ENCODE data around the gene APOH. TPM values are rescaled to one million over a fixed set of nuclear protein-coding genes. Genes with fewer than 3 reads are reported as not detected.

Gene APOH
- total RNA-seq, 1 experiment from 2014 or later: 1.2 TPM

- no peak for DNase-seq (ENCODE audit: low read depth, low spot score)
- TF ChIP-seq TCF7L2 (IDR thresholded peaks at IDR 0.05; ENCODE audit: low read depth, low read length) (no peak), CTCF (IDR thresholded peaks at IDR 0.05) (no peak), POLR2AphosphoS5 (IDR thresholded peaks at IDR 0.05; ENCODE audit: low read depth, low read length) (no peak), SIN3A (IDR thresholded peaks at IDR 0.05; ENCODE audit: borderline replicate concordance, insufficient read depth, low read depth, low read length) (no peak)
- TF ChIP-seq, protein P1, sequence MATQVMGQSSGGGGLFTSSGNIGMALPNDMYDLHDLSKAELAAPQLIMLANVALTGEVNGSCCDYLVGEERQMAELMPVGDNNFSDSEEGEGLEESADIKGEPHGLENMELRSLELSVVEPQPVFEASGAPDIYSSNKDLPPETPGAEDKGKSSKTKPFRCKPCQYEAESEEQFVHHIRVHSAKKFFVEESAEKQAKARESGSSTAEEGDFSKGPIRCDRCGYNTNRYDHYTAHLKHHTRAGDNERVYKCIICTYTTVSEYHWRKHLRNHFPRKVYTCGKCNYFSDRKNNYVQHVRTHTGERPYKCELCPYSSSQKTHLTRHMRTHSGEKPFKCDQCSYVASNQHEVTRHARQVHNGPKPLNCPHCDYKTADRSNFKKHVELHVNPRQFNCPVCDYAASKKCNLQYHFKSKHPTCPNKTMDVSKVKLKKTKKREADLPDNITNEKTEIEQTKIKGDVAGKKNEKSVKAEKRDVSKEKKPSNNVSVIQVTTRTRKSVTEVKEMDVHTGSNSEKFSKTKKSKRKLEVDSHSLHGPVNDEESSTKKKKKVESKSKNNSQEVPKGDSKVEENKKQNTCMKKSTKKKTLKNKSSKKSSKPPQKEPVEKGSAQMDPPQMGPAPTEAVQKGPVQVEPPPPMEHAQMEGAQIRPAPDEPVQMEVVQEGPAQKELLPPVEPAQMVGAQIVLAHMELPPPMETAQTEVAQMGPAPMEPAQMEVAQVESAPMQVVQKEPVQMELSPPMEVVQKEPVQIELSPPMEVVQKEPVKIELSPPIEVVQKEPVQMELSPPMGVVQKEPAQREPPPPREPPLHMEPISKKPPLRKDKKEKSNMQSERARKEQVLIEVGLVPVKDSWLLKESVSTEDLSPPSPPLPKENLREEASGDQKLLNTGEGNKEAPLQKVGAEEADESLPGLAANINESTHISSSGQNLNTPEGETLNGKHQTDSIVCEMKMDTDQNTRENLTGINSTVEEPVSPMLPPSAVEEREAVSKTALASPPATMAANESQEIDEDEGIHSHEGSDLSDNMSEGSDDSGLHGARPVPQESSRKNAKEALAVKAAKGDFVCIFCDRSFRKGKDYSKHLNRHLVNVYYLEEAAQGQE (IDR thresholded peaks at IDR 0.05; ENCODE audit: insufficient read depth in 1 of 2, low read depth in 2 of 2, low read length in 1 of 2): no peak
- no peak for ATAC-seq
- no TSS peak for BruUV-seq (replicated peaks)
- POLR2A ChIA-PET: no interaction called here
- no peaks in the 10 kb centered on the region for H3K36me3 ChIP-seq (ENCODE audit: control insufficient read depth, insufficient read depth, low read length)
- no peak overlapping the region; the same call in 1 of the 2 replicates for H3K27ac ChIP-seq (ENCODE audit: low read length)
- peaks cover 8% of the 10 kb centered on the region; the same call in 1 of the 2 replicates for H3K9me3 ChIP-seq (ENCODE audit: control insufficient read depth, insufficient read depth, low read depth, low read length)
- intact Hi-C loops (cut with micrococcal nuclease; ENCODE audit: unreplicated experiment): no loop called here
- CTCF ChIA-PET: no interaction called here
- in situ Hi-C loops (cut with HindIII; ENCODE audit: low pct_unique_long_range_greater_than_20kb, low sequenced_read_pairs): no loop called here
- no peaks in the 10 kb centered on the region for H3K27me3 ChIP-seq (ENCODE audit: control insufficient read depth, insufficient read depth, low read length)
- H3K4me3 ChIP-seq (ENCODE audit: low read depth in 2 of 2, low read length in 2 of 2): no peak overlapping the region
- H3K4me1 ChIP-seq (ENCODE audit: control insufficient read depth, insufficient read depth, low read length): peaks cover 32% of the 10 kb centered on the region
Measured at GRCh38 chr17:66271512-66271911, 42.3 kb upstream of the APOH start.

DNA sequence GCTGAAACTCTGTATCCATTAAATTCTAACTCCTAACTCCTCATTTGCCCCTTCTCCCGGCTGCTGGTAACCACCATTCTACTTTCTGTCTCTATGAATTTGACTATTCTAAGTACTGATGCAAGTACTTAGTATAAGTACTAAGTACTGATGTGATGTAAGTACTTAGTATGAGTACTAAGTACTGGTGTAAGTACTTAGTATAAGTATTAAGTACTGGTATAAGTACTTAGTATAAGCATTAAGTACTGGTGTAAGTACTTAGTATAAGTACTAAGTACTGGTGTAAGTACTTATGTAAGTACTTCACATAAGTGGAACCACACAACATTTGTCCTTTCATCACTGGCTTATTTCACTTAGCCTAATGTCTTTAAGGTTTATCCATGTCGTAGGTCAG lies 40.9 kb upstream of the APOH start:
- Histone ChIP-seq H3K4me3 (ENCODE audit: low read depth in 2 of 2, low read length in 2 of 2) (no peak overlapping the region), H3K36me3 (ENCODE audit: control insufficient read depth, insufficient read depth, low read length) (no peaks in the 10 kb centered on the region), H3K4me1 (ENCODE audit: control insufficient read depth, insufficient read depth, low read length) (peaks cover 18% of the 10 kb centered on the region), H3K27me3 (ENCODE audit: control insufficient read depth, insufficient read depth, low read length) (no peaks in the 10 kb centered on the region), H3K27ac (ENCODE audit: low read length) (no peak overlapping the region), H3K9me3 (ENCODE audit: control insufficient read depth, insufficient read depth, low read depth, low read length) (peaks cover 8% of the 10 kb centered on the region; the same call in 1 of the 2 replicates)
- DNase-seq (ENCODE audit: low read depth, low spot score) (no peak), ATAC-seq (no peak)
- in situ Hi-C loops (cut with HindIII; ENCODE audit: low pct_unique_long_range_greater_than_20kb, low sequenced_read_pairs): no loop called here
- CTCF ChIA-PET: no interaction called here
- BruUV-seq (replicated peaks): no TSS peak
- TF ChIP-seq, protein P1 (IDR thresholded peaks at IDR 0.05; ENCODE audit: insufficient read depth in 1 of 2, low read depth in 2 of 2, low read length in 1 of 2): no peak
- no peak for TF ChIP-seq TCF7L2 (IDR thresholded peaks at IDR 0.05; ENCODE audit: low read depth, low read length)
- no peak for TF ChIP-seq SIN3A (IDR thresholded peaks at IDR 0.05; ENCODE audit: borderline replicate concordance, insufficient read depth, low read depth, low read length)
- no peak for TF ChIP-seq POLR2AphosphoS5 (IDR thresholded peaks at IDR 0.05; ENCODE audit: low read depth, low read length)
- TF ChIP-seq CTCF (IDR thresholded peaks at IDR 0.05): no peak
- intact Hi-C loops (cut with micrococcal nuclease; ENCODE audit: unreplicated experiment): no loop called here
- POLR2A ChIA-PET: no interaction called here
